Mesendoderm (in vitro differentiated cells): ENCODE measurements around the gene PDCD1LG2.

Experiments
- DNase-seq: peaks from one replicate; pipeline ENCODE4 v3.0.0; 2013
- H2AK5ac ChIP-seq: 2 replicates; pipeline ENCODE4 v1.6.1; 2013; ENCODE audit warnings: low read length, inconsistent platforms
- H2BK120ac ChIP-seq: 2 replicates; pipeline ENCODE4 v1.6.1; 2013; ENCODE audit warnings: low read depth, mild to moderate bottlenecking, low read length, moderate library complexity, mixed read lengths
- H2BK15ac ChIP-seq: replicated peaks from 2 replicates; pipeline ENCODE4 v1.6.1; 2013; ENCODE audit warnings: low read depth, mild to moderate bottlenecking, moderate library complexity
- H2BK5ac ChIP-seq: 2 replicates; pipeline ENCODE4 v1.6.1; 2013; ENCODE audit warnings: low read length, inconsistent platforms
- H3K18ac ChIP-seq: 2 replicates; pipeline ENCODE4 v1.6.1; 2013; ENCODE audit warnings: mild to moderate bottlenecking, low read length, mixed read lengths
- H3K23ac ChIP-seq: one replicate; pipeline ENCODE4 v1.6.1; 2013; ENCODE audit warnings: low read length
- H3K27ac ChIP-seq: 2 replicates; pipeline ENCODE4 v1.5.1; 2013; ENCODE audit warnings: low read depth, mild to moderate bottlenecking, inconsistent platforms, low read length, moderate library complexity
- H3K27me3 ChIP-seq: 2 replicates; pipeline ENCODE4 v1.6.1; 2013; ENCODE audit warnings: low read length, control low read depth, mild to moderate bottlenecking, inconsistent platforms; ENCODE audit not compliant: insufficient read depth, poor library complexity
- H3K36me3 ChIP-seq: 2 replicates; pipeline ENCODE4 v1.6.1; 2013; ENCODE audit warnings: low read length, inconsistent platforms; ENCODE audit not compliant: control insufficient read depth, insufficient read depth
- H3K4ac ChIP-seq: one replicate; pipeline ENCODE4 v1.6.1; 2013; ENCODE audit warnings: low read depth, mild to moderate bottlenecking, low read length, moderate library complexity
- H3K4me1 ChIP-seq: 2 replicates; pipeline ENCODE4 v1.6.1; 2013; ENCODE audit warnings: low read depth, low read length, inconsistent platforms; ENCODE audit not compliant: control insufficient read depth
- H3K4me2 ChIP-seq: 2 replicates; pipeline ENCODE4 v1.6.1; 2013; ENCODE audit warnings: low read length
- H3K4me3 ChIP-seq: 2 replicates; pipeline ENCODE4 v1.5.1; 2013; ENCODE audit warnings: mild to moderate bottlenecking, low read length
- H3K56ac ChIP-seq: one replicate; pipeline ENCODE4 v1.6.1; 2013; ENCODE audit warnings: low read length
- H3K79me1 ChIP-seq: 2 replicates; pipeline ENCODE4 v1.6.1; 2013; ENCODE audit warnings: low read length, inconsistent platforms
- H3K79me2 ChIP-seq: 2 replicates; pipeline ENCODE4 v1.6.1; 2013; ENCODE audit warnings: mild to moderate bottlenecking, low read length; ENCODE audit not compliant: control insufficient read depth, insufficient read depth
- H3K9ac ChIP-seq: 2 replicates; pipeline ENCODE4 v1.6.1; 2013; ENCODE audit warnings: low read length, inconsistent platforms
- H4K5ac ChIP-seq: one replicate; pipeline ENCODE4 v1.6.1; 2013; ENCODE audit warnings: low read length
- H4K8ac ChIP-seq: one replicate; pipeline ENCODE4 v1.6.1; 2013; ENCODE audit warnings: low read depth, mild to moderate bottlenecking, control low read depth, low read length, moderate library complexity
- WGBS: extraction: QIAGEN DNeasy Blood & Tissue Kit; methylation state at CpG from one replicate; pipeline ENCODE4 v1.1.7; 2013; ENCODE audit warnings: low lambda C conversion rate, missing lambda C conversion rate; ENCODE audit not compliant: insufficient coverage; ENCODE audit errors: extremely low coverage; 5-methylcytosine and 5-hydroxymethylcytosine counted together

PDCD1LG2 gene

GRCh38 chr9:5612185-5612530 is 101.8 kb downstream of the PDCD1LG2 start:
- DNase-seq = no peak
- Histone ChIP-seq H3K56ac (no peak overlapping the region), H3K23ac (no peak overlapping the region), H3K4ac (no peak overlapping the region), H3K4me2 (no peak overlapping the region), H3K79me2 (no peaks in the 10 kb centered on the region), H3K36me3 (no peaks in the 10 kb centered on the region), H4K5ac (no peak overlapping the region), H2AK5ac (no peak overlapping the region), H3K9ac (no peak overlapping the region), H2BK120ac (no peak overlapping the region), H3K27me3 (no peaks in the 10 kb centered on the region), H2BK5ac (no peak overlapping the region), H3K4me1 (no peaks in the 10 kb centered on the region), H3K27ac (no peak overlapping the region), H3K18ac (no peak overlapping the region), H3K4me3 (no peak overlapping the region), H4K8ac (no peak overlapping the region), H3K79me1 (no peaks in the 10 kb centered on the region), H2BK15ac (no peak overlapping the region)

GRCh38 chr9:5614192-5614591 is 103.9 kb downstream of the PDCD1LG2 start:
- no CpG with 5 or more reads among the region's 4 CpGs for WGBS
- DNase-seq = no peak
- H3K27ac ChIP-seq = no peak overlapping the region
- H3K4me1 ChIP-seq = no peaks in the 10 kb centered on the region
- no peak overlapping the region for H3K9ac ChIP-seq
- H2BK15ac ChIP-seq = no peak overlapping the region
- H3K27me3 ChIP-seq = no peaks in the 10 kb centered on the region
- H3K4ac ChIP-seq = no peak overlapping the region
- no peak overlapping the region for H2AK5ac ChIP-seq
- no peak overlapping the region for H4K8ac ChIP-seq
- H3K4me2 ChIP-seq = no peak overlapping the region
- no peak overlapping the region for H3K56ac ChIP-seq
- H2BK120ac ChIP-seq = no peak overlapping the region
- no peak overlapping the region for H4K5ac ChIP-seq
- no peak overlapping the region for H2BK5ac ChIP-seq
- H3K79me2 ChIP-seq = no peaks in the 10 kb centered on the region
- H3K79me1 ChIP-seq = no peaks in the 10 kb centered on the region
- H3K36me3 ChIP-seq = no peaks in the 10 kb centered on the region
- no peak overlapping the region for H3K23ac ChIP-seq
- H3K4me3 ChIP-seq = no peak overlapping the region
- H3K18ac ChIP-seq = no peak overlapping the region

- no CpG with 5 or more reads among the region's 3 CpGs for WGBS
- H3K79me2 ChIP-seq = no peaks in the 10 kb centered on the region
- no peak overlapping the region for H2BK15ac ChIP-seq
- no peak overlapping the region for H3K4me2 ChIP-seq
- no peaks in the 10 kb centered on the region for H3K79me1 ChIP-seq
- H3K4me1 ChIP-seq = no peaks in the 10 kb centered on the region
- H3K36me3 ChIP-seq = no peaks in the 10 kb centered on the region
- H4K5ac ChIP-seq = no peak overlapping the region
- H3K4ac ChIP-seq = no peak overlapping the region
- H3K27me3 ChIP-seq = no peaks in the 10 kb centered on the region
- no peak overlapping the region for H3K23ac ChIP-seq
- no peak overlapping the region for H3K4me3 ChIP-seq
- H2BK120ac ChIP-seq = no peak overlapping the region
- H2BK5ac ChIP-seq = no peak overlapping the region
- no peak overlapping the region for H3K56ac ChIP-seq
- H3K18ac ChIP-seq = no peak overlapping the region
- no peak overlapping the region for H4K8ac ChIP-seq
- no peak overlapping the region for H3K27ac ChIP-seq
- no peak overlapping the region for H2AK5ac ChIP-seq
- peak; percentile 20 for DNase-seq
- no peak overlapping the region for H3K9ac ChIP-seq
These were observed 104.7 kb downstream of the PDCD1LG2 start for GRCh38 chr9:5614985-5615384.

- no peak overlapping the region for H3K27ac ChIP-seq
- H3K4ac ChIP-seq = no peak overlapping the region
- no peak overlapping the region for H3K56ac ChIP-seq
- no peak overlapping the region for H3K9ac ChIP-seq
- H2BK120ac ChIP-seq = no peak overlapping the region
- no peak overlapping the region for H4K8ac ChIP-seq
- H3K4me2 ChIP-seq = no peak overlapping the region
- H3K36me3 ChIP-seq = no peaks in the 10 kb centered on the region
- H3K79me2 ChIP-seq = no peaks in the 10 kb centered on the region
- H3K23ac ChIP-seq = no peak overlapping the region
- DNase-seq = no peak
- no peaks in the 10 kb centered on the region for H3K4me1 ChIP-seq
- no peak overlapping the region for H2BK15ac ChIP-seq
- no peak overlapping the region for H3K18ac ChIP-seq
- no peaks in the 10 kb centered on the region for H3K27me3 ChIP-seq
- no peak overlapping the region for H2BK5ac ChIP-seq
- H4K5ac ChIP-seq = no peak overlapping the region
- H3K4me3 ChIP-seq = no peak overlapping the region
- no peaks in the 10 kb centered on the region for H3K79me1 ChIP-seq
- H2AK5ac ChIP-seq = no peak overlapping the region
These were observed 107.4 kb downstream of the PDCD1LG2 start for GRCh38 chr9:5617749-5618148.

GRCh38 chr9:5620494-5620893 is 110.2 kb downstream of the PDCD1LG2 start:
- H3K9ac ChIP-seq = no peak overlapping the region
- no peaks in the 10 kb centered on the region for H3K4me1 ChIP-seq
- H3K4ac ChIP-seq = no peak overlapping the region
- no peaks in the 10 kb centered on the region for H3K27me3 ChIP-seq
- H2BK120ac ChIP-seq = no peak overlapping the region
- no CpG with 5 or more reads among the region's 2 CpGs for WGBS
- H3K56ac ChIP-seq = no peak overlapping the region
- H3K36me3 ChIP-seq = no peaks in the 10 kb centered on the region
- H3K23ac ChIP-seq = no peak overlapping the region
- H4K8ac ChIP-seq = no peak overlapping the region
- no peak overlapping the region for H2AK5ac ChIP-seq
- no peak overlapping the region for H3K27ac ChIP-seq
- H4K5ac ChIP-seq = no peak overlapping the region
- no peak overlapping the region for H3K4me2 ChIP-seq
- no peak overlapping the region for H2BK5ac ChIP-seq
- no peak overlapping the region for H3K18ac ChIP-seq
- no peak overlapping the region for H2BK15ac ChIP-seq
- no peaks in the 10 kb centered on the region for H3K79me2 ChIP-seq
- no peak for DNase-seq
- H3K79me1 ChIP-seq = no peaks in the 10 kb centered on the region
- H3K4me3 ChIP-seq = no peak overlapping the region
